HCEC 1CT (cell line): ENCODE results near the gene MLLT3.
A peak's percentile ranks its signal among the peaks of the same experiment; 100 is the strongest.

ENCODE experiments used
- DNase-seq: peaks from one replicate; pipeline ENCODE4 v3.0.0-alpha.2; 2017

MLLT3 gene

DNA sequence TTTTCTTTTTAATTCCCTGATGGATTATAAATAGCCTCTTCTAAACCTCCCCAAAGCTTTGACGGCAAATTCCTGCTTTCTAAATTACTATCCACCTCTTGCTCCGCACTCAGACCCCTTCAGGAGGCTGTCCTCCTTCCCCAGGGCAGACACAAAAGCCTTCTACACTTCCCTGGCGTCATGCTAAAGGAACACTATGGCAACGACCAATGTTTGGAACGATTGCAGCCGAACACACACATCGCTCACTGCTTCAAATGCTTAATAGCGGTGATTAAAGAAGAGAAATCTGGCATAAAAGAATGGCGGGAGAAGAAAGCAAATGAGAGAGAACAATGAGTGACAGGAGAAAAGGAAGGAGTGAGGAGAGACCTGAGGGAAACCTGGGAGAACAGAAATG is 297.3 kb downstream of the MLLT3 start:
- no peak for DNase-seq

- no peak for DNase-seq
These were observed 300.1 kb downstream of the MLLT3 start for GRCh38 chr9:20322212-20322611.

- DNase-seq: no peak
These were observed 300.7 kb downstream of the MLLT3 start for GRCh38 chr9:20321423-20322082.

GRCh38 chr9:20320921-20321320 is 301.4 kb downstream of the MLLT3 start:
- no peak for DNase-seq

GRCh38 chr9:20319641-20320337 is 302.5 kb downstream of the MLLT3 start:
- peak; percentile 66 for DNase-seq

- DNase-seq: no peak
These were observed 303.1 kb downstream of the MLLT3 start for GRCh38 chr9:20319241-20319640.

GRCh38 chr9:20317701-20318100 is 304.6 kb downstream of the MLLT3 start:
- no peak for DNase-seq

DNA sequence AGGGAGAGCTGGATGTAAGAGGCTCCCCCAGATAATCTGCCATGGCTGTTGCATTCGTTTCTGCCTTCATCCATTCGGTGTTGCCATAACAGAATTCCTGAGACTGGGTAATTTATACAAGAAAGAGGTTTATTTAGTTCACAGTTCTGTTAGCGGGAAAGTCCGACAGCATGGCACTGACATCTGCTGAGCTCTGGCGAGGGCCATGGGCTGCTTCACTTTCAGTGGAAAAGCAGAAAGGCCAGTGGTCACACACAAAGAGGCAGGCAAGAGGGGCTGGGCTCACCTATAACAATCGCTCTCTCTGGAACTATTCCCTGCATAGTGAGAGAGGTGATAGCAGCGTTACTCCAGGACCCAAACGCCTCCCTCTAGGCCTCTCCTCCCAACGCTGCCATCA is 305.9 kb downstream of the MLLT3 start:
- no peak for DNase-seq

- peak; percentile 91 for DNase-seq
These were observed 306.6 kb downstream of the MLLT3 start for GRCh38 chr9:20315677-20316076.

DNA sequence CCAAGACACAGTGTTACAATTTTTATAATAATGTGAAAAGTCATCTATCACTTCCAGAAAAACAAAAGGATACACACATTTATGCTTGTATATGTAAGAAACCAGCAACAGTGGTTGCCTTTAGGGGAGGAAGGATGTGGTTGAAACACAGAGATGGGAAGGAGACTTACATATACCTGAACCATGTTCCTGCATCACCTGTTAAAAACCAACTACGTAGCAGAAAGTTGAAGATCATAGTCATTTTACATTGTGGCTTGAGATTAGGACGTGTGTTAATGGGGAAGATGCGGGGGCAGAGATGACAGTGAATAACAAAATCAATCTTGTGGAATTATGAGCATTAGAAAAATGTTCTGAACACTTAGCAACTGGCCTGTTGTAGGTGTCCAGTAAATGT is 307.3 kb downstream of the MLLT3 start:
- DNase-seq: no peak

GRCh38 chr9:20313415-20313814 is 308.9 kb downstream of the MLLT3 start:
- no peak for DNase-seq

DNA sequence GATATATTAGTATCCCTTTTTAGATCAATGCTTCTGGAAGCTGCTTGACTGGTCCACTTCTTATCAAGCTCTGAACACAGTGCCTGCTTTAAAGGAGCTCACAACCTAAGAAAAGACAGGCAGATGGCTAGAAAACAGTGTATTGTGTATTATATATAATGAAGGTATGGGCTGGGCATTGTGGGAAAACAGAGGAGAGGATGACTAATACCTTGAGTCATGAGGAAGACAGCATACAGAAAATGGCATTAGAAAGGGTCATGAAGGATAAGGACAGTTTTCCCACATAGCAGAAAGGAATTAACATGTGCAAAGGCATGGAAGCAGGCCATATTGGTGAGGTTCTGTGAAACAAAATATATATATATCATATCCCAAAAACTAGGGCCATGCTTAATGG is 309.6 kb downstream of the MLLT3 start:
- peak; percentile 70 for DNase-seq

DNA sequence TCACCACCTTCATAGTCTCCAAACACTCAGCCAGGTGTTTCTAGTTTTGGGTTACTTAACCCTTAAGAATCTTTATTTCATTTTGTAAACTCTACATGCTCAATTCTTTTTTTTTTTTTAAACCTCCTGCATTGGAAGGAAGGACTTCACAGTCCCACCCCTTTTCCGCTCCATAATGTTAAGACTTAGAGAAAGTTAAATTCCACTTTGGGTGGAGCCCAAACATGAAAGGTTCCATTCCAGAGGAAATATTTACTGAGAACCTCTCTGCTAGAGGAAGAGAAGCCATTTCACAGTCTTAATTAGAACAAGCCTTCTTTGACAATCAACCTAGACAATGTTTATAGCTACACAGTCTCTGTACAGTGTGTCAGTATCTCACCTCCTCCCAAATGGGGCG is 312.3 kb downstream of the MLLT3 start:
- DNase-seq: no peak

DNA sequence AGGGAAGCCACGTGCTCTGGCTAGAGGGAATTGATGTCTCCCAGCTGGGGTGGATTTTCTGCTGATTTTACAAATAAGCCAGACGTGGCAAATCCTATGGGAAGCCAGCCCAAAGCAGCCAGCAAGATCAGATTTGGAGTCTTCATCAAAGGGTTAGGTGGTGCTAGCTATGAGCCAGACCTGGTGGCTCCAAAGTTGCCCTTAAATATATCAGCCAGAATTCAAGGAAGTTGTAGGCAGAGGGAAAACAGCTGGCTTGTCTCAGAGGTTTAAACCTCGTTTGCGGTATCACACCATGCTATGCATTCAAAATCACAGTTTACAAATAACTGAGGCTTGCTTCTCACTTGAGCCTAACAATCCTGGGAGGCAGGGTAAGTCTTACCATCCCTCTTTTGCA is 313.2 kb downstream of the MLLT3 start:
- DNase-seq: no peak

DNA sequence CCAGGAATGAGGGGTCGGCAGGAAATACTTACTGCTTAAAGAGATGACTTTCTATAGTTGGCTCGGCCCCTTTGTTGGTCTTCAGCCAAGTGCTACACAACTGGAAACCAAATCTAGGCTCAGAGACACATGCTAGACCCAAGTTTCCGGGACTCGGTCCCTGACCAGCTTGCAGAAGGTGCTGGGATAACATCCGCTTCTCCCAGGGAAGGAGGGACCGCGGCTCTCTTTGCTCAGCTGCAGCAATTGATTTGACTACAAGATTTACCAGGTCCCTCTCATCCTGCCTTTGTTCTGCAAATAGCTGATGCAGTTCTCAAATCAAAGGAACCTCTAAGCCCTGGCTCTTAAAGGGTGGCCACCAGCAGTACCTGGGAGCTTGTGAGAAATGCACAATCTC is 314.7 kb downstream of the MLLT3 start:
- no peak for DNase-seq

GRCh38 chr9:20305452-20305851 is 316.8 kb downstream of the MLLT3 start:
- no peak for DNase-seq

DNA sequence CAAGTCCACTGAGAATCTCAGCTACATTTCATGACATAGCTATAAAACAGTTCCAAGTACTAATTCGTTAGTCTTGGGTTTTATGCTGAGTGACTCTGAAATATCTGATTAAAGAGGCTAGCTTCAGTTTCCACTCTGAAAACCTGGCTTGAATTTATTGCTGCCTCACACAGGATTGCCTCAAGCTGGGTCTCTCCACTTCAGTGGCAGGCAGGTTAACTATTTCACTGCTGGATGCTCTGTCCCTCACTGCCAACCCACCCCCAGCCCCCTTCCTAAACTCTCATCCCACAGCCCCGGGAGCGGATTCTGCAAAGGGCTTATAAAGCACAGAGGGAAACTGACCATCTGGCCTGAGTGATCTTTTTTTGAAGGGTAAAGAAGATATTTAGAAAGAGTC is 318.3 kb downstream of the MLLT3 start:
- no peak for DNase-seq

GRCh38 chr9:20303066-20303465 is 319.2 kb downstream of the MLLT3 start:
- DNase-seq: no peak

DNA sequence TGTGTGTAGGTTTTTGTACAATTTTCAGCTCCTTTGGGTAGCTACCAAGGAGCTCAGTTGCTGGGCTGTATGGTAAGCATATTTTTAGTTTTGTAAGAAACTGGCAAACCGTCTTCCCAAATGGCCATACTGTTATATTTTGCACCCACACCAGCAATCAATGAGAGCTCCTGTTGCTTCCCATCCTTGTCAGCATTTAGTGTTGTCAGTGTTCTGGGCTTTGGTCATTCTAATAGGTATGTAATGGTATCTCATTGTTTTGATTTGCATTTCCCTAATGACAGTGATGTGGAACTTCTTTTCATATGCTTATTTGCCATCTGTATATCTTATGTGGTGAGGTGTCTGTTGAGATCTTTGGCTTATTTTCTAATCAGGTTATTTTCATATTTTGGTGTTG is 320.1 kb downstream of the MLLT3 start:
- DNase-seq: no peak

- DNase-seq: no peak
These were observed 321.7 kb downstream of the MLLT3 start for GRCh38 chr9:20300430-20301115.

DNA sequence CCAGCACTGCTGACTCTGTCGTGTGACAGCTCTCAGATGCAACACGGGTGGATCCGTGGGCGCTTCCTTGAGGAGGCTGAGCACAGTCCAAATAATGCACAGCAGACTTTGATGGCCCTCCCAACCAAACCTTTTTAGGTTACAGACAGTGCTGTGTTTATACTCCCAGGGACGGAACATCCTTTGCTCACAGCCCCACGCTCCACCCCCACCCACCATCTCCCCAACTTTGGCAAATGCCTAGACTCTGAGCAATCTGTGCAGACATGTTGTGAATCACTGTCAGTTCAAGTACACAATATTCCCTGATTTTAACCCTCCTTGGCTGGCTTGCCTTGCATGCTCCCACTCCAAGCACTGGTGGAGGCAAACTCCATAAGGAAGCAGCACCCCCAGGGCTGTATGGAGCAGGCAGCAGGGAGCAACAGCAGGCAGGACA is 324.6 kb downstream of the MLLT3 start:
- peak; percentile 93 for DNase-seq

GRCh38 chr9:20295555-20295954 is 326.7 kb downstream of the MLLT3 start:
- DNase-seq: no peak

DNA sequence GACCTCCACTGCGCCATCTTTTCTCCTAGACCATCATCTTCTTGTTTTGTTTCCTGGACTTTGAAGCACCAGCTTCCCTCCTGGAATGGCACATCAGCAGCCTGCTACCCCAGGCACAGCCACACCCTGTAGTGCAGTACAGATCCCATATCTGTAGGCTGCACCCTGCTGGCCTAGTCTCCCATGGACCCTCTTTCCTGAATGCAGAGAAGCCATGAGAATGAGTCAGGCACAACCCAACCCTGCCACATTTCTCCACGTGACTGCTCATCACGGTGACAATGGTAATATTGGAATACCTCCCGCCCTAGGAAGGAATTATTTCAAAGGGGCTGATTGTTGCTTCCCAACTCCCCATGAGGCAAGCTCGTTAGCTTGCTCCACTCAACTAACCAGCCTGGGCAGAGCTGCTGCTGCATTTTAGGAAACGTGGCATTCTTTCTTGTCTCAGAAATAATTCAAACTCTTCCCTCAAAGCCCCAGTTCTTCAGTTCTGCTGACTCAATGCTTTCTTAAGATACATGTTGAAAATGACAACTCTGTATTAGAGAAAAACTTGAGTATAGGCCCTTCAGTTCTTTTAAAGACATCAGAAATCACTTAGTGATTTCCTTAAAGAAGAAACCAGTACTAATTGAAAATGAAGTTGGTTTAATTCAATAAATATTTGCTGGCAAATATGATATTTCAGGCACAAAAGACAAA is 328.1 kb downstream of the MLLT3 start:
- no peak for DNase-seq

DNA sequence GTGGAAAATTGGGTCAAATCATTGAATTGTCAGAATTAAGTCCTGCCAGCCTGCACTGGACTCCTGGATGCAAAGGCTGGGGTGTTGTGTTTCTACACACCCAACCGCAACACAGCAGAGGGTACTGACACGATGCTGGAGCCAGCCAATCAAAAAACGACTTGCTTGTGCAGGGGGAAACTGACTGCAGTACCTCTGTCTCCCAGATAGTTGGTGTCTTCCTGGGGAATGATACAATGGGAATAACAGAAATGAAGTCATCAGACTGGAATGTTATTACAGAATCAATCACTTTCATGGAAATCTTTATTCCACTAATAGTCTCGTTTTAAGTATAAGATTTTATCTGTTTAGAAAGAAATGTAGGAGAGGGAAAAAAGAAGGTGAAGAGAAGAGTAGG is 330.3 kb downstream of the MLLT3 start:
- peak; percentile 69 for DNase-seq
